NCI-H2081 (cell line): Measurements from ENCODE around the gene FGF14.

Experiments
- DNase-seq, 2 experiments: peaks; one replicate each; lab custom pipeline; 2025; lab: John Stamatoyannopoulos, UW

Gene FGF14

GRCh38 chr13:101728021-101728420 lies 673.8 kb downstream of the FGF14 start:
- no peak for DNase-seq

DNA sequence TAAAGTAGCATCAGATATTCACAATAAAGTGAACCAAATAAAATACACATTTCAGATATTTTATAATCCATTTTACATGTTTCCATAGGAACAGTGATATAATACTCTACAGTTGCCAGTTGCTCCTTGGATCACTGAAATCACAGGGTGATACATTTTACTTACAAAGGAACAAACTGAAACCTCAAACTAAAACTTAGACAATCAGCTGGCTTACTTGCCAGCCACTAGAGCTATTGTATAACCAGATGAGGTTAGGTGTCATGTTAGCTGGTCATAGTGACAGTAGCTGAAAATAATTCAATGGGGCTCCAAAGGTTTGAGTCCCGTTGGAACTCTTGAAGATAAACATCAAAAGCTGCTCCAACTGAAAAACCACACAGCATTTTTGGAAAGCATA lies 674.7 kb downstream of the FGF14 start:
- DNase-seq, result no peak

DNA sequence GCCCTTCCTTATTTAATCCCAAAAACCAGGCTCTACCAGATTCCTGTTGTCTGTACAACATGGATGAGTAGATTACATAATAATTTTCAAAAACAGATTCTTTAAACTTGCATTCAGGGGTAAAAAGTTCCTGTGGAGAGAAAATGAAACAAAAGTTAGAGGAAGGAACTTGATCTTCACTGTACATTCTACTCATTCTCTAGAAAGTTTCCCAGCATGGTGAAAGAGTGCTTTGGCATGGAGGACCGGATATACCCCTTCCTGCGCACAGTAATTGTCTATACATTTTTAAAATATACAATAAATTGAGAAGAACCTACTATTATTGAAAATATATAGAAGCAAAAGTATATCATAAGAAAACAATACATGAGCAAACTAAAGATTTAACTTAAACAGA lies 675.2 kb downstream of the FGF14 start:
- DNase-seq, result no peak

DNA sequence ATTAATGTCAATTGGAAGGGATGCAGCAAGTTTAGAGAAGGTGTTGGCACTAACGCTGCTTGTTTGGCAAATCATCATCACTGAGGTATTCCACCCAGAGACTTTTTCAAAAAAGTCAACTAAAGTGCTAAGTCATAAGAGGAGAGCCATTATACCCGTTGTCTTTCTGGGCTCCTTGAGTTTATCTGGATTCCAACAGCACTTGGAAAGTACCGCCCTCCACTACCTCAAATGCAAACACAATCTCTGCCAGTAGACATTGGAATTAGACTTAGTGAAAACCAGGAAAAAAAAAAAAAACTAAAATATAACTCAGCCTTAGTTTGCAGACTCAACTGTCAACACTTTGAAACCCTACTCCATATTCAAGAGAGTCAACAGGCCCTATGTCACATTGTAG lies 683.4 kb downstream of the FGF14 start:
- DNase-seq, result no peak

GRCh38 chr13:101717353-101717752 lies 684.5 kb downstream of the FGF14 start:
- no peak for DNase-seq

DNA sequence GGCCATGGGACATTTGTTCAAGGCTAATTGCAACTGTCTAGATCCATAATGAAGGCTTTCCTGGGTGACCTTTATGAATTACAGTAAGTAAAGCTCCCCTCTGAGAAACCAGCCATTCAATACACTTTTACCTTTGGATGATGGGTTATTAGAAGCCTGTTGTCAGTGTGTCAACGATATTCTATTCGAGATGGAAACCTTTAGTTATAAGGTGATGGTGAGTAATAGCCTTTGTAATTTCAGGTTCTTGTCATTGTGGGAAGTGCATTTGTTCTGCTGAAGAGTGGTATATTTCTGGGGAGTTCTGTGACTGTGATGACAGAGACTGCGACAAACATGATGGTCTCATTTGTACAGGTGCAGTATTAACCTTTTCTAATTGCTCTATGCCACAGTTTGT lies 687.7 kb downstream of the FGF14 start:
- peak in 1 of 2 experiments; percentile 78 for DNase-seq

DNA sequence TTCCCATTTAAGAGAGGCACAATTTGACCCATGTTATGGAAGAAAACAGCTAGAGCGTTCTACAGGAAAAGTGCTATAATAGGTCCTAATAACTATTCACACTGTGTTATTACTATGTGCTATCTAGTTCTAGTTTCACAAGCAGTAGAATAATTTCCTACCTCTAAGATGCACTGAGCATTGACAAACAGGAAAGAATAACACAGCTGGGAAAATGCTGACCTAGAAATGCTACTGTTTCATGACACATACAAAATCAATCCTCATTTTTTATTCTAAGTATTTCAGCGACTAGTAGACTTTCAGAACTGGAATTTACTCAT lies 689.9 kb downstream of the FGF14 start:
- no peak for DNase-seq

- no peak for DNase-seq
These were observed 690.4 kb downstream of the FGF14 start for GRCh38 chr13:101711307-101712025.

GRCh38 chr13:101709952-101710351 lies 691.9 kb downstream of the FGF14 start:
- peak; percentile 21 to 57 for DNase-seq

DNA sequence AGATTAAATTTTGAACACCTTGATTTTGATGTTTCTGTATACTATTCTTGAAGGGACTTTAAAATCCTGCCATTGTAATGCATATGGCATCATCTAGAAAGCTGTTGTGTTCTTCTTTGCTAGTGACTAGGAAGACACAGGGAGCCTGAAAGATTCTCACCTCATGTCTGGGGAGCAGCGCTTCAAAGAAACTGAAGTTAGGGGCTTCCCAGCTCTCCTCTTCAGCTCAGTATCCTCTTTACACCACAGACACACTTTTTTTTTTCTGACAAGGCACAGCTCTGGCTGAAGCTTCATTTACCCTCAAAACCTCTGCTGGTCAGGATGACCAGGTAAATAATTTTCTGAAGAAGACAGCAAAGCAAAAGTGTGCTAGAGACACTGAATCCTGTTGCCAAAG lies 693.7 kb downstream of the FGF14 start:
- no peak for DNase-seq

DNA sequence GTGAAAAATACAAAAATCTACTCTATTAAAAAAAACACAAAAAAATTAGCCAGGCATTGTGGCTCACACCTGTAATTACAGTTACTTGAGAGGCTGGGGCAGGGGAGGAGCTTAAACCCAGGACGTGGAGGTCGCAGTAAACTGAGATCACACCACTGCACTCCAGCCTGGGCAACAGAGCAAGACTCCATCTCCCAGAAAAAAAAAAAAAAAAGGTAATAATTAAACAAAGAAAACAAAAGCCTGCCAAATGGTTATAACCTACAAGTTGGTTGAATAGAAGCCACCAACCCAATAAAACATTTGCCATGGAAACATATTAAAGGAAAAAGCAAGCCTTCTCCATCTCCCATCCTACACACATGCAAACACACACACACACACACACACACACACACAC lies 694.2 kb downstream of the FGF14 start:
- DNase-seq, result no peak

GRCh38 chr13:101706651-101707050 lies 695.2 kb downstream of the FGF14 start:
- peak in 1 of 2 experiments; percentile 5 for DNase-seq

GRCh38 chr13:101703838-101704237 lies 698.0 kb downstream of the FGF14 start:
- DNase-seq, result no peak

GRCh38 chr13:101703081-101703480 lies 698.8 kb downstream of the FGF14 start:
- DNase-seq, result no peak

DNA sequence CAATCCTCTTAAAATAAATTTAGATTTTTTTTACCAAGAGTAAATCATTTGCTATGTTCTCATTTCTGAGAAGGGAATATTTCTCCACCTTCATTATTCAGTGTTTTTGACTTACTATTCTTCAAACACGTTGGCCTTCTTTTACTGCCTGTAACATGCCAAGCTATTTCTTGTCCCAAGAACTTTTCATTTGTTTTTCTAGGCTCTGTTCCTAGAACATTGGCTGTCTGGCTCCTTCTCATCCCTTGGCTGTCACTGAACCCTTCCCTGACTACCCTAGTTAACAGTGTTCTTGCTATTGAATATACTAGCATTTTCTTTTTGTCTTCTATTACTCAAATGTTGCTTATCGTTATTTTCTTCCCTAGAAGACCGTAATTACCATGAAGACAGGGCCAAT lies 701.2 kb downstream of the FGF14 start:
- no peak for DNase-seq

DNA sequence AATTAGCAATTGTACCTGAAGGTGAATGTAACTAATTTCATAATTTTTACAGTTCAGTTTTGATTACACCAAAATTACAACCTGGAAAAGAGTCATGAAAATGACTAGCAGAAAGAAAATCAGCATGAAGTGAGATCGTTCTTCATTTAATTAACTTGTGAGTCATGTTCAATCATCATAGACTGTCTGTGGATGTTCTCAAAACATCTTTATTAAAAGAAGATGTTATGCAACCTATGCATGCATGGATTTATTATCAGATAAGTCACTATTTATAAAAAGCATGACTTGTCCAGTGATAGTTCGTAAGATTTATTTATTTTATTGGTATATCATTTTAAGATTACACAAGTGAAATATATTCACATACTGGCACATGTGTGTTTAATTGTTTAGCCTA lies 703.4 kb downstream of the FGF14 start:
- DNase-seq, result no peak

GRCh38 chr13:101697745-101698144 lies 704.1 kb downstream of the FGF14 start:
- peak in 1 of 2 experiments; percentile 48 for DNase-seq

DNA sequence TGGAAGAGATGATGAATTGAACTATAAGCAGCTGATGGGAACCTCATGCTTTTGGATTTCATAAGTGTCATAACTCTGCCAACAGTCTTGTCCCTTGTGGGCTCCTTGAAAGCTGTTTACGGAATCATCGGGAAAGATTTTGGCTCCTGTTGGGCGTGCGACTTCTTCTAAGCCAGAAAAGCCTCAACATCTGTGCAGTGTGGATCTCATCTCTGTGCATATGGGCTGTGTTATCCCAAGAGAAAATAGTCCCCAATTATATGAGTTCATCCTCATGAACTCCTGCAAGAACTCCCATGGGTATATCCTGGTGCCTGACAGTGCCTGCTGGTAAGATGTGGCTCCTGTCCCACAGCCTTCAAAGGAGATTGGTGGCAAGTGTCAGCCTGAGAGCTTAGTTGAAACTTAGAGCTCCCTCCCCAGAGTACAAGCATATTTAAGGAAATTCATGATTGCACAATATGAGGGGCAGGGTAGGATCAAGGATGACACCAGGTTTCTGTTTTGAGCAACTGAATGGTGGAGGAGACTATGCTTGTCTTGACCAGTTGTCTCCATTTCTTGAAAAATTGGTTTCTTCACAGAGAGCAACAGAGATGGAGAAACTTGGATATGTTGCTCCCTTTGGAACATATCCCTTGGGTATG lies 705.9 kb downstream of the FGF14 start:
- DNase-seq, result no peak

- peak; percentile 24 to 79 for DNase-seq
These were observed 710.4 kb downstream of the FGF14 start for GRCh38 chr13:101691341-101691860.

DNA sequence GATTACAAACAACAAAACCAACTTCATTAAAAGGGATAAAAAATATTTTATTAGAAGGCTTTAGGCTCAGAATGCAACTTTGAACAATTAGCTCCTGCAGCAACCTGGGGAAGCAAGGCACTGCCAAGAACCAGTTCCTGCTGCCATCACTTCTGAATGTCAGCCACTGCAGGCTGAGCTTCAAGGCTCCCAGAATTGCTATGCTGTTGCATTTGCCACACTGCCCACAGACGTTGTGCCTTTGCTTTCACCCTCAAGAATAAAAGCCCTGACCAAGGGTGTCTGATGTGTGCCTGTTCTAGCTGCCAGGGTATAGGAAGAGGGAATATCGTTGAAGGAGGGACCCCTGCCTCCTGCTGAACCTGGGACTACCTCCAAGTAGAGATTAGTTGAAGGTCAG lies 711.0 kb downstream of the FGF14 start:
- DNase-seq, result peak; percentile 15 to 65

DNA sequence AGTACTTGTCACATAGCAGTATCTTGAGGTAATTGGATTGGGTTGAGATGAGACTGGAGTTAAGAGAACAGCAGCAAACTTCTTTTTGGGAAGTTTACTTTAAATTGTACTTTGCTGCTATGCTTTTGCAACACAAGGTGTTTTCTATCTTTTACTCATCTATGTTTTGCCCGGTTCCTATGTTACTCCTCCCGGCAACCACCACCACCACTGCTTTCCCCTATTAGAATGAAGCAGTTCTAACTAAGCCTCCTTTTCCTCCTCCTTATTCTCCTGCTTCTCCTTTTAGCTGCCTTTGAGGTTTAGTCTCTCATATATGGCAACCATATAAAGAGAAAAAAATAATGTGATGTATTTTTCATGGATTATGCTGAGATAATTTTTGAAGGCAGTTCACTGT lies 715.8 kb downstream of the FGF14 start:
- no peak for DNase-seq

DNA sequence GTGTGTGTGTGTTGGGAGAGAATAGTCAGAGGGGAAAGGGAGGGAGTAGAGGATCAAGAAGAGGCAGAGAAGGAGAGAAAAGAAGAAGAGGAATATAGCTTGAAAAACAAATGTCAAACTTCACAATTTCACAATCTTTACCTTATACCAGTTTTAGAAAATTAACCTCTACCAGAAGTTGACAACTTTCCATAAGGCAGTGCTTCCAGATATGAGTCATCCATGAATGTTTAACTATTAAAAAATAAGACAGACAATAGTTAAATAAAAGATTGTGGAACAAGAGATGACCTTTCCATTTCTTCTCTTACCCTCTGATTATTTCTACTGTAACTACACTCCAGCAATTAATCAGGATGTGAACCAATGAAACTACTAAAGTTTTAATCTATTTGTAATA lies 720.0 kb downstream of the FGF14 start:
- no peak for DNase-seq

- DNase-seq, result no peak
These were observed 728.3 kb downstream of the FGF14 start for GRCh38 chr13:101673360-101674105.
